Measurements from ENCODE around the gene PTGR3. TPM values are rescaled to one million over a fixed set of nuclear protein-coding genes. Genes with fewer than 3 reads are reported as not detected.

The PTGR3 gene
- total and polyA plus RNA-seq, 2 of the 8 experiments (the other 6 are each of a cell fraction or from before 2014, with no cell fraction given): 2.0 to 3.6 TPM

GRCh38 chr18:75252136-75252535, 43.2 kb upstream of the PTGR3 start (continued):
- TF ChIP-seq CHD7 (IDR thresholded peaks at IDR 0.05; ENCODE audit: insufficient replicate concordance, low read length) (no peak), BACH1 (IDR thresholded peaks at IDR 0.05; ENCODE audit: low read length) (no peak), PHF8 (conservative IDR thresholded peaks at IDR 0.05; ENCODE audit: low read depth, low read length) (no peak), NANOG (IDR thresholded peaks at IDR 0.05; ENCODE audit: insufficient read depth, low read depth, low read length, poor library complexity, severe bottlenecking) (no peak), SIRT6 (IDR thresholded peaks at IDR 0.05; ENCODE audit: low read length) (no peak), ASH2L (IDR thresholded peaks at IDR 0.05; ENCODE audit: low read length) (no peak), CEBPB (IDR thresholded peaks at IDR 0.05; ENCODE audit: low read depth, low read length) (no peak)

All from H1 (cell line).